Stimulated activated CD8-positive, alpha-beta memory T cell treated with anti-CD3 and anti-CD28 coated beads, Interleukin-2, amount 100 ng/mL, for 48 hours (primary cell): ENCODE measurements around the gene TFAP2E.
"Not testable (repeated sequence)": the region's sequence is repeated elsewhere in the genome, so short reads cannot be mapped to it uniquely, and the experiment has no call there.

Source experiments
- DNase-seq, 2 donors: peaks; one replicate each; pipeline ENCODE4 v3.0.0-alpha.2; 2020; ENCODE audit warnings: low read depth in 2 of 2

The TFAP2E gene

GRCh38 chr1:35574125-35574654 lies 1.1 kb downstream of the TFAP2E start:
- DNase-seq: no peak

GRCh38 chr1:35574655-35575415 lies 1.7 kb downstream of the TFAP2E start:
- DNase-seq: no peak

GRCh38 chr1:35575416-35575958 lies 2.4 kb downstream of the TFAP2E start:
- no peak for DNase-seq

GRCh38 chr1:35576061-35576765 lies 3.1 kb downstream of the TFAP2E start:
- DNase-seq: no peak

GRCh38 chr1:35576766-35577070 lies 3.6 kb downstream of the TFAP2E start:
- DNase-seq: not testable (repeated sequence)

- DNase-seq: peak; percentile 45 to 49
Observed at GRCh38 chr1:35577071-35577998, 4.2 kb downstream of the TFAP2E start.

- DNase-seq: no peak
Observed at GRCh38 chr1:35580949-35581388, 7.9 kb downstream of the TFAP2E start.

- DNase-seq: not testable (repeated sequence)
Observed at GRCh38 chr1:35581621-35582020, 8.5 kb downstream of the TFAP2E start.

GRCh38 chr1:35585281-35585680 lies 12.2 kb downstream of the TFAP2E start:
- DNase-seq: no peak

- not testable (repeated sequence) for DNase-seq
Observed at GRCh38 chr1:35585805-35586204, 12.7 kb downstream of the TFAP2E start.

GRCh38 chr1:35586808-35587207 lies 13.7 kb downstream of the TFAP2E start:
- DNase-seq: no peak

- no peak for DNase-seq
Observed at GRCh38 chr1:35587736-35588135, 14.6 kb downstream of the TFAP2E start.

- no peak for DNase-seq
Observed at GRCh38 chr1:35588197-35588910, 15.2 kb downstream of the TFAP2E start.

- no peak for DNase-seq
Observed at GRCh38 chr1:35589516-35590427, 16.7 kb downstream of the TFAP2E start.

GRCh38 chr1:35590476-35591040 lies 17.4 kb downstream of the TFAP2E start:
- no peak for DNase-seq

- no peak for DNase-seq
Observed at GRCh38 chr1:35591211-35591610, 18.1 kb downstream of the TFAP2E start.

GRCh38 chr1:35592991-35593769 lies 20.1 kb downstream of the TFAP2E start:
- no peak for DNase-seq

GRCh38 chr1:35594005-35594760 lies 21.1 kb downstream of the TFAP2E start:
- DNase-seq: no peak
